ENCODE data around the gene DENND1A. TPM values are rescaled to one million over a fixed set of nuclear protein-coding genes. Genes with fewer than 3 reads are reported as not detected.

Gene DENND1A
- total and polyA plus RNA-seq, 4 donors, result 7.9 to 22.0 (median 13.9) TPM

GRCh38 chr9:123480791-123481190 lies 449.1 kb downstream of the DENND1A start:
- H3K9ac ChIP-seq (ENCODE audit: low read depth in 1 of 2, low read length in 2 of 2), result no peak overlapping the region
- no peaks in the 10 kb centered on the region for H3K27me3 ChIP-seq (ENCODE audit: control insufficient read depth in 4 of 4, insufficient read depth in 4 of 4, low read length in 3 of 4)
- no peak for DNase-seq (ENCODE audit: low spot score)
- no peak overlapping the region for H3K27ac ChIP-seq (ENCODE audit: low read depth in 1 of 2, low read length in 2 of 2)
- TF ChIP-seq HNF4G (IDR thresholded peaks at IDR 0.05) (no peak), CTCF (IDR thresholded peaks at IDR 0.05; ENCODE audit: low read depth, low read length, missing input control) (no peak), EGR1 (IDR thresholded peaks at IDR 0.05; ENCODE audit: low read depth in 2 of 2) (no peak), MAX (IDR thresholded peaks at IDR 0.05) (no peak)
- no peak overlapping the region for H3K4me3 ChIP-seq (ENCODE audit: low read depth in 1 of 3, low read length in 3 of 3)
- no peaks in the 10 kb centered on the region for H3K9me3 ChIP-seq (ENCODE audit: control insufficient read depth in 4 of 4, low read length in 3 of 4)
- WGBS, result 97% methylated on average over 8 of the region's 8 CpGs
- peaks cover 16 to 61% (median 51%) of the 10 kb centered on the region in 4 donors for H3K4me1 ChIP-seq (ENCODE audit: control insufficient read depth in 4 of 4, insufficient read depth in 4 of 4, low read length in 3 of 4)
- H3K36me3 ChIP-seq (ENCODE audit: control insufficient read depth in 4 of 4, insufficient read depth in 3 of 4, low read depth in 1 of 4, low read length in 3 of 4), result no peaks in the 10 kb centered on the region

GRCh38 chr9:123480096-123480495 lies 449.8 kb downstream of the DENND1A start:
- no peaks in the 10 kb centered on the region for H3K27me3 ChIP-seq (ENCODE audit: control insufficient read depth in 4 of 4, insufficient read depth in 4 of 4, low read length in 3 of 4)
- WGBS, result 98% methylated on average over 9 of the region's 9 CpGs
- peaks cover 16 to 54% (median 44%) of the 10 kb centered on the region in 4 donors for H3K4me1 ChIP-seq (ENCODE audit: control insufficient read depth in 4 of 4, insufficient read depth in 4 of 4, low read length in 3 of 4)
- no peak overlapping the region for H3K4me3 ChIP-seq (ENCODE audit: low read depth in 1 of 3, low read length in 3 of 3)
- H3K9ac ChIP-seq (ENCODE audit: low read depth in 1 of 2, low read length in 2 of 2), result no peak overlapping the region
- H3K27ac ChIP-seq (ENCODE audit: low read depth in 1 of 2, low read length in 2 of 2), result no peak overlapping the region
- H3K9me3 ChIP-seq (ENCODE audit: control insufficient read depth in 4 of 4, low read length in 3 of 4), result no peaks in the 10 kb centered on the region
- TF ChIP-seq NR2F2 (IDR thresholded peaks at IDR 0.05), result no peak
- TF ChIP-seq TAF1 (conservative IDR thresholded peaks at IDR 0.05), result no peak
- no peak for TF ChIP-seq EGR1 (IDR thresholded peaks at IDR 0.05; ENCODE audit: low read depth in 2 of 2)
- no peak for TF ChIP-seq MAX (IDR thresholded peaks at IDR 0.05)
- TF ChIP-seq YY1 (IDR thresholded peaks at IDR 0.05), result no peak
- TF ChIP-seq SP1 (IDR thresholded peaks at IDR 0.05), result no peak
- TF ChIP-seq CTCF (IDR thresholded peaks at IDR 0.05; ENCODE audit: low read depth, low read length, missing input control), result no peak
- TF ChIP-seq HNF4G (IDR thresholded peaks at IDR 0.05), result no peak
- no peak for DNase-seq (ENCODE audit: low spot score)
- no peaks in the 10 kb centered on the region for H3K36me3 ChIP-seq (ENCODE audit: control insufficient read depth in 4 of 4, insufficient read depth in 3 of 4, low read depth in 1 of 4, low read length in 3 of 4)

- Histone ChIP-seq H3K27me3 (ENCODE audit: control insufficient read depth in 4 of 4, insufficient read depth in 4 of 4, low read length in 3 of 4) (no peaks in the 10 kb centered on the region), H3K9ac (ENCODE audit: low read depth in 1 of 2, low read length in 2 of 2) (peak overlapping the region in 1 of 2 donors; percentile 60), H3K36me3 (ENCODE audit: control insufficient read depth in 4 of 4, insufficient read depth in 3 of 4, low read depth in 1 of 4, low read length in 3 of 4) (no peaks in the 10 kb centered on the region), H3K9me3 (ENCODE audit: control insufficient read depth in 4 of 4, low read length in 3 of 4) (no peaks in the 10 kb centered on the region), H3K4me1 (ENCODE audit: control insufficient read depth in 4 of 4, insufficient read depth in 4 of 4, low read length in 3 of 4) (peaks cover 11 to 44% (median 34%) of the 10 kb centered on the region in 4 donors), H3K27ac (ENCODE audit: low read depth in 1 of 2, low read length in 2 of 2) (peak overlapping the region; percentile 58 to 60), H3K4me3 (ENCODE audit: low read depth in 1 of 3, low read length in 3 of 3) (no peak overlapping the region)
- DNase-seq (ENCODE audit: low spot score), result no peak
- 42% methylated on average over 5 of the region's 5 CpGs for WGBS
- no peak for TF ChIP-seq GABPA (IDR thresholded peaks at IDR 0.05 in 1 of 2, conservative IDR thresholded peaks at IDR 0.05 in 1 of 2)
- peak; percentile 87 for TF ChIP-seq SP1 (IDR thresholded peaks at IDR 0.05)
- TF ChIP-seq REST (IDR thresholded peaks at IDR 0.05), result peak; percentile 40
- TF ChIP-seq RXRA (IDR thresholded peaks at IDR 0.05), result peak; percentile 93 to 94
- TF ChIP-seq MAX (IDR thresholded peaks at IDR 0.05), result peak; percentile 87
- TF ChIP-seq ATF3 (IDR thresholded peaks at IDR 0.05), result no peak
- TF ChIP-seq EGR1 (IDR thresholded peaks at IDR 0.05; ENCODE audit: low read depth in 2 of 2), result peak in 1 of 2 donors; percentile 56
- TF ChIP-seq RAD21 (IDR thresholded peaks at IDR 0.05), result peak; percentile 38 to 41
- TF ChIP-seq JUND (IDR thresholded peaks at IDR 0.05), result peak; percentile 33 to 67
- peak; percentile 89 for TF ChIP-seq YY1 (IDR thresholded peaks at IDR 0.05)
Measured at GRCh38 chr9:123478967-123479602, 450.8 kb downstream of the DENND1A start.
